Transverse colon (tissue), 4 donors: ENCODE measurements around the gene RTRAF. TPM values are rescaled to one million over a fixed set of nuclear protein-coding genes. Genes with fewer than 3 reads are reported as not detected.

Experiments
- DNase-seq: peaks from one replicate; pipeline ENCODE4 v3.0.0-alpha.2; 2019
- H3K27ac ChIP-seq, 4 donors: fragments of 200-600 bp; sonication (generic); 2 replicates each; pipeline ENCODE4 v1.5.1; 2016 to 2018; ENCODE audit warnings: inconsistent platforms in 4 of 4
- H3K27me3 ChIP-seq: fragments of 200-600 bp; sonication (generic); 2 replicates; pipeline ENCODE4 v1.5.1; 2017; ENCODE audit warnings: inconsistent platforms
- H3K36me3 ChIP-seq, 4 donors: fragments of 200-600 bp; sonication (generic); 2 replicates each; pipeline ENCODE4 v1.5.1; 2017 to 2019; ENCODE audit warnings: inconsistent platforms in 4 of 4
- H3K4me1 ChIP-seq, 4 donors: fragments of 200-600 bp; sonication (generic); 2 replicates each; pipeline ENCODE4 v1.5.1; 2017 to 2020; ENCODE audit warnings: inconsistent platforms in 4 of 4
- H3K4me3 ChIP-seq, 4 donors: fragments of 200-600 bp; sonication (generic); 1 replicate in 1 of 4; 2 replicates in 3 of 4; pipeline versions ENCODE4 v1.5.1 to v1.6.1; 2017 to 2019; ENCODE audit warnings: inconsistent platforms in 4 of 4
- H3K9me3 ChIP-seq, 2 donors: fragments of 200-600 bp; sonication (generic); 2 replicates each; pipeline ENCODE4 v1.5.1; 2017 to 2019; ENCODE audit warnings: inconsistent platforms in 2 of 2
- EP300 ChIP-seq: sonication (generic); formaldehyde crosslinking; IDR thresholded peaks from one replicate; pipeline ENCODE4 v1.6.1; 2017; ENCODE audit warnings: antibody characterized with exemption, low read depth
- POLR2A ChIP-seq: fragments of 450-650 bp; IDR thresholded peaks from one replicate; pipeline ENCODE4 v1.6.1; 2016; ENCODE audit warnings: antibody characterized with exemption, mild to moderate bottlenecking, moderate library complexity
- POLR2AphosphoS5 ChIP-seq, 3 donors: sonication (generic); formaldehyde crosslinking; IDR thresholded peaks; one replicate each; pipeline ENCODE4 v1.6.1; 2016; ENCODE audit warnings: antibody characterized with exemption in 3 of 3
- WGBS, 2 donors: methylation state at CpG; one replicate each; pipeline ENCODE4 v1.1.5; 2018; ENCODE audit warnings: low coverage in 1 of 2; 5-methylcytosine and 5-hydroxymethylcytosine counted together
- in situ Hi-C, 4 donors: fragments of 200-750 bp; cut with MboI; loops; one replicate each; pipeline versions ENCODE4 v1.15.0 to v1.15.1; 2017; ENCODE audit warnings: low sequenced_read_pairs in 3 of 4, low pct_ligation_motif_present in 1 of 4, low pct_unique_long_range_greater_than_20kb in 1 of 4
- intact Hi-C: fragments of 100-400 bp; cut with DNase I; formaldehyde crosslinking; loops from one replicate; pipeline ENCODE4 v1.15.1; 2023; ENCODE audit warnings: low total_unique reads
- total RNA-seq, 4 donors: library from RNA; depleted of rRNA; stranded (reverse); fragments of >200 nt; gene quantifications; one replicate each; pipeline ENCODE4 v1.1.0, GENCODE V29; 2016
- TF ChIP-seq, protein P1 (sequence below), 5 experiments: fragments of 200-600 bp in 3 of 5; fragments of 450-650 bp in 2 of 5; sonication (generic) in 3 of 5; IDR thresholded peaks; 1 replicate in 2 of 5; 2 replicates in 3 of 5; pipeline ENCODE4 v1.5.1; 2016 to 2017; ENCODE audit warnings: antibody characterized with exemption in 5 of 5, inconsistent platforms in 3 of 5, mild to moderate bottlenecking in 2 of 5, moderate library complexity in 1 of 5

Gene RTRAF
- total RNA-seq, 4 donors from 2014 or later, result 28.1 to 92.8 (median 51.5) TPM

DNA sequence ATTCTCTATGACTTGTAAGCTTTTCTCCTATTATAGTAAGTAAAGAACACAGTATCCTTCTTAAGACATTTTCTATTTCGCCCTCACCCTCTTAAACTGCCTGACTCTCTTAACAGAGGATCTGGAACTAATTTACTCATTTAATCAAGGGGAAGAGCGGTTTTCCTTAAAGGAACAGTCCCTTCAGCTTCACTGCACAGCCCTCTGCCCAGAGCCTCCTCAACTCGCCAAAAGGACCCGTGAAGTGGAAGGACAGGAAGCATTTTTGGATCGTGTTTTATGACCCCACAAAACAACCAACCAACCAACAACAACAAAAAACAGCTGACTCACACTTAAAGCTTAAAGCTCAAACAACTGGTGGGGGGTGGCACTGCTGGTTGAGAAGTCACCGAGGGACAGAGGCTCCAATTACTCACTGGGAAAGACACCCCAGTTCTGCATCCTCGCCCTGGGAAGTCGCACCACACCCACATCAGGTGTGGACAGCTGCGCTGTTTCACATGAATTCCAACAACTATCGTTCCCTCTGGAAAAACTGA, 43.8 kb downstream of the RTRAF start:
- H3K9me3 ChIP-seq, result no peaks in the 10 kb centered on the region
- H3K27ac ChIP-seq, result peak overlapping the region in 1 of 4 donors; percentile 11
- intact Hi-C loops, result no loop called here
- in situ Hi-C loops, result no loop called here
- no peaks in the 10 kb centered on the region for H3K27me3 ChIP-seq
- 44 to 60% methylated on average over 6 to 10 of the region's 10 CpGs for WGBS, 2 donors
- no peak for TF ChIP-seq POLR2A
- TF ChIP-seq EP300, result no peak
- TF ChIP-seq, protein P1, sequence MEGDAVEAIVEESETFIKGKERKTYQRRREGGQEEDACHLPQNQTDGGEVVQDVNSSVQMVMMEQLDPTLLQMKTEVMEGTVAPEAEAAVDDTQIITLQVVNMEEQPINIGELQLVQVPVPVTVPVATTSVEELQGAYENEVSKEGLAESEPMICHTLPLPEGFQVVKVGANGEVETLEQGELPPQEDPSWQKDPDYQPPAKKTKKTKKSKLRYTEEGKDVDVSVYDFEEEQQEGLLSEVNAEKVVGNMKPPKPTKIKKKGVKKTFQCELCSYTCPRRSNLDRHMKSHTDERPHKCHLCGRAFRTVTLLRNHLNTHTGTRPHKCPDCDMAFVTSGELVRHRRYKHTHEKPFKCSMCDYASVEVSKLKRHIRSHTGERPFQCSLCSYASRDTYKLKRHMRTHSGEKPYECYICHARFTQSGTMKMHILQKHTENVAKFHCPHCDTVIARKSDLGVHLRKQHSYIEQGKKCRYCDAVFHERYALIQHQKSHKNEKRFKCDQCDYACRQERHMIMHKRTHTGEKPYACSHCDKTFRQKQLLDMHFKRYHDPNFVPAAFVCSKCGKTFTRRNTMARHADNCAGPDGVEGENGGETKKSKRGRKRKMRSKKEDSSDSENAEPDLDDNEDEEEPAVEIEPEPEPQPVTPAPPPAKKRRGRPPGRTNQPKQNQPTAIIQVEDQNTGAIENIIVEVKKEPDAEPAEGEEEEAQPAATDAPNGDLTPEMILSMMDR (IDR thresholded peaks at IDR 0.05), result no peak
- no peak for TF ChIP-seq POLR2AphosphoS5 (IDR thresholded peaks at IDR 0.05)
- no peak for DNase-seq
- no peaks in the 10 kb centered on the region for H3K36me3 ChIP-seq
- H3K4me3 ChIP-seq, result no peak overlapping the region
- H3K4me1 ChIP-seq, result peaks cover 0 to 4% (median 1%) of the 10 kb centered on the region in 4 donors

DNA sequence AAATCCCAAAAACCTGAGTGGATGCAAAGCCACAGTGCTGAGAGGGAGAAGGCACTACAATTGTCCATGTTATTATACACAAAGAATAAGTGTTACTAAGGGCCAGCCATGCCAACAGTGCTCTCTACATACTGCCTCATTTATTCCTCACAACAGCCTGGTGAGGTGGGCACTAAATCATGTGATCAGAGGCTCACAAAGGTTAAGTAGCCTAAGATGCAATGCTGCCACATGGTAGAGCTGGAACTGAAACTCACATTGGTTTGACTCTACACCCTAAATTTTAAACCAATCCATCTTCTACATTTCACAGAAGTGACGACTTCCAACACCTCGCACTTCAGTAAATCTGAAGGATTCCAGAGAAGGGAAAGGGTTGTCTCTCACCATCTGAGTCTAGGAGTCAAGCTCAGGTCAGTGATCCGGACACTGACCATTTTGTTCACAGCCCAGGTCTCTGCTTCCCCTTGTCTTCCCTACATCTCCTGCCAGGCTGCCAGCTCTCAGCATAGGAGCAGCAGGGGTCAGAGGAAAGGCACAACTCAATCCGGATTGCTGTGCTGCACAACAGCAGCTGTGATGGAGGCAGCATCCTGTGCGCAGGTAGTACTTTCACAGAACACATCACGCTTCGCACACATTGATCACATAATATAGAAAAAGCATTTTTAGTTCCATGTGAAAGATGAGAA, 49.9 kb downstream of the RTRAF start:
- no peak overlapping the region for H3K27ac ChIP-seq
- no peak for TF ChIP-seq POLR2AphosphoS5 (IDR thresholded peaks at IDR 0.05)
- TF ChIP-seq POLR2A, result no peak
- no peak overlapping the region for H3K4me3 ChIP-seq
- H3K9me3 ChIP-seq, result no peaks in the 10 kb centered on the region
- DNase-seq, result no peak
- peaks cover 6 to 16% (median 9%) of the 10 kb centered on the region in 4 donors for H3K4me1 ChIP-seq
- WGBS, 2 donors, result 84 to 100% methylated on average over 1 to 7 of the region's 7 CpGs
- intact Hi-C loops, result no loop called here
- peaks cover 0 to 5% (median 0%) of the 10 kb centered on the region in 4 donors for H3K36me3 ChIP-seq
- in situ Hi-C loops, result no loop called here
- no peaks in the 10 kb centered on the region for H3K27me3 ChIP-seq

DNA sequence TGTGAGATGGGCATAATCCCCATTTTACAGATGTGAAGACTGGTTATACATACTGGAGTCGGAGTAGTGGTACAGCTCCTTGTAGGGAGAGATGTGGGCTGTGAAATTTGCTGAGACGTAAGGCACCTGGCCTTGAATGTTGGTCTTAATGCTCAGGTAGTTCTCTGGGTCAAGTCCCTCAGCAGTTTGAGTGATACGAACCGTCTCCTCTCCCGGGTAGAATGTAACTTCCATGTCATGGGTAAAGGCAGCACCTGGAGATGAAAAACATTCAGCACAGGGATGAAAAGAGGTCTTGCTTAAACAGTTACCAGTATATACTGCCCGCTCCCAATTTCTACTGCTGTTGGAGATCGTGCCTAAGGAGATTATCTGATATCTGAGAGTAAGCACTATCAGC, 51.3 kb downstream of the RTRAF start:
- Histone ChIP-seq H3K4me3 (no peak overlapping the region), H3K36me3 (peaks cover 0 to 5% (median 0%) of the 10 kb centered on the region in 4 donors), H3K9me3 (no peaks in the 10 kb centered on the region), H3K27me3 (no peaks in the 10 kb centered on the region), H3K4me1 (peaks cover 13 to 24% (median 16%) of the 10 kb centered on the region in 4 donors), H3K27ac (no peak overlapping the region)
- TF ChIP-seq POLR2A, result no peak
- TF ChIP-seq, protein P1 (IDR thresholded peaks at IDR 0.05), result no peak
- TF ChIP-seq POLR2AphosphoS5 (IDR thresholded peaks at IDR 0.05), result no peak
- TF ChIP-seq EP300, result no peak
- in situ Hi-C loops (no loop called here), intact Hi-C loops (no loop called here)
- WGBS, 2 donors, result 87 to 100% methylated on average over 4 to 7 of the region's 7 CpGs
- DNase-seq, result no peak

DNA sequence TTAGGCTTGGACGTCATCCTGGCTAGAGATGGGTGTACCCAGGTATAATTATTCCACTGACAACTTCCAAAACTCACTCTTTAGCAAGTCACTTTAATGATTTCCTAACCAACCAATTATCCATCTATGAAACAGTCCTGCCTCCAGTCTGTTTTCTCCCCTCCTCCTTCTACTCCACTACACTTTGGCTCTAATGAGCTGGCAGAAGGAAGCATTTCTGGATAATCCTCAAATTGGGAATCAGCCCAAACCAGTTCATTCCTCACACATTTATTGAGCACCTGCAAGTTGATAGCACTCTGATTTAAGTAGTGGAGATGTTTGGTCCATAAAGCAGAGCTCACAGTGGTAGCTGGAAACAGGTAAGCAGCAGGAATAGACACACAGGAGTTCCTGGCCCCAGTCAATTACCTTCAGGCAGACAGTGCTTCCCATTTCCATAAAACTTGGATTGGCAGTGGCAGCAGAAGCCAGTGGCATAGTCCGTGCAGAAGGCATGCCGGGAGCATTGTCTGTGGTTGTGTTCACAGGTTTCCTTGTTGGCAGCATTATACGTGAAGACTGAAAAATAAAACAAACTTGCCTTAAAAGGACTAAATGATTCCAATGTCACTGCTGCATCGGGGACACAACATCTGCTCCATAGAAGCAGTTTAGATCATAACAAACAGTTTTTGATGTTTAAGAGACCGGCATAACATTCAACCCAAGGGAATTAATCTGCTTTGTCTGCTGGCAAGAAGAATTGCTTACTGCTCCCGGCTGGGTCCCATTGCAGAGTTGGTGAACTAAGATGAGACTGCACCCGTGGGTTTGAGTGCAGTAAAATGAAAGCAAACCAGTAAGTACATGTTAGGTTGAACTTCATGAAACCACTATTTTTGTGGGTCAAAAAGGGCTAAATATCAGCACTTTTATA, 53.3 kb downstream of the RTRAF start:
- H3K36me3 ChIP-seq, result peaks cover 0 to 5% (median 0%) of the 10 kb centered on the region in 4 donors
- H3K27ac ChIP-seq, result peak overlapping the region in 2 of 4 donors; percentile 3 to 34
- 18 to 40% methylated on average over 3 to 8 of the region's 8 CpGs for WGBS, 2 donors
- no peaks in the 10 kb centered on the region for H3K9me3 ChIP-seq
- no peak for DNase-seq
- peaks cover 17 to 34% (median 19%) of the 10 kb centered on the region in 4 donors for H3K4me1 ChIP-seq
- in situ Hi-C loops, result no loop called here
- intact Hi-C loops, result no loop called here
- no peak for TF ChIP-seq POLR2AphosphoS5 (IDR thresholded peaks at IDR 0.05)
- TF ChIP-seq POLR2A, result no peak
- TF ChIP-seq, protein P1 (IDR thresholded peaks at IDR 0.05), result no peak
- no peak for TF ChIP-seq EP300
- H3K4me3 ChIP-seq, result no peak overlapping the region
- H3K27me3 ChIP-seq, result no peaks in the 10 kb centered on the region
